ENCODE measurements around the gene DNAH11.

Gene DNAH11

DNA sequence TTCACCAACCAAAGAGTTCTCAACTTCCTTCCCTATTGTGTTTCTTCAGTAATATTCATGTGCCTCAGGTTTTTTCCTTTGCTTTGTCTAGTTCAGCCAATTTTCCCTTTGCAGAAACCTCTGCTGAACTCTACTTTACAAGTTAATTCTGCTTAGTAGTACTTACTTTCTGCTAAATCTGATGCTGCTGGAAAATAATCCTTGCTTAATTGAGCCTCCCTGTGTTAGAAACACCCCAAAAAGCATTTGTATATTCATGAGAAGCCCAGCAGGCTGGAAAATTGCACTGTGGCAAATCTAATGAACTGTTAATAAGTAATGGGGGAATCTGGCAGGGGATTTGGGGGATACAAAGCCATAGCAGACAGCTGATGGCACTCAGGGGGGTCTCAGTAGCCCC lies 324.4 kb downstream of the DNAH11 start:
- H3K27ac ChIP-seq (replicated peaks) = no peak overlapping the region
- TF ChIP-seq CTCF (IDR thresholded peaks at IDR 0.05; ENCODE audit: insufficient read depth, low read length) (no peak), SPI1 (IDR thresholded peaks at IDR 0.05; ENCODE audit: borderline replicate concordance, low read depth) (no peak), GABPA (IDR thresholded peaks at IDR 0.05; ENCODE audit: low read depth) (no peak), REST (IDR thresholded peaks at IDR 0.05; ENCODE audit: insufficient replicate concordance, low read depth) (no peak), POLR2AphosphoS5 (IDR thresholded peaks at IDR 0.05; ENCODE audit: low read depth) (no peak)
- no peak for DNase-seq (ENCODE audit: low read depth in 1 of 2, low spot score in 1 of 2)

DNA sequence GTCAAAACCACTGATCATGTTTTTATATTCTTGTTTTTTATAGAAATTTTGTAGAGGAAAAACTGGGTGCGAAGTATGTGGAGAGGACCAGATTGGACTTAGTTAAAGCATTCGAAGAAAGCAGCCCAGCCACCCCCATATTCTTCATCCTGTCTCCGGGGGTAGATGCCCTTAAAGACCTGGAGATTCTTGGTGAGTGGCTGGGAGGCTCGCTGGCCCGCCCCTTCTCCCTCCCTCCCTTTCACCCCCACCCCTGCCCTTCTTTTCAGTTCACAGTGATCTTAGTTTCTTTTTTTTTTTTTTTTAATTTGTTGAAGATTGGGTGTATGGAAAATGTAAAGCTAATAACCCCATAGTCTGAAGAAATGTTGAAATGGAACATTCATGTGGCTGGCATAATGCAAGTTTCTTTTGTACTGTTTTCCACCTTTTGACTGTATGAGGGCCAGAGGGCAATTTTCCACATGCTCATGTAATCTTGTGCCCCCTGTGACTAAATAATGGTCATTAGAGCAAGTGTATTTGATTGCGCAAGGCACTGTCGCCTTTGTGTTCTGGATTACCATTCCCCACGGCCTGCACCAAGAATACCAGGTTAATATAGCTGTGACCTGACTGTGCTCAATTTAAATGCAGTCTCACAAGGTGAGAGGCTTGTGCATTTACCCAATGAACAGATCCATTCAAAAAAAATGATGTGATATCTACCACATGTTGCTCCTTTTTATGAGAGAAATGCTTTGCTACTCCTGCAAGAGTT lies 325.2 kb downstream of the DNAH11 start:
- Histone ChIP-seq H3K27ac (replicated peaks) (no peak overlapping the region), H3K4me3 (replicated peaks; ENCODE audit: insufficient read depth, low read length) (no peak overlapping the region), H3K27me3 (ENCODE audit: insufficient read depth, poor library complexity, severe bottlenecking) (no peaks in the 10 kb centered on the region)
- no peak for TF ChIP-seq REST (IDR thresholded peaks at IDR 0.05; ENCODE audit: insufficient replicate concordance, low read depth)
- no peak for TF ChIP-seq POLR2AphosphoS5 (IDR thresholded peaks at IDR 0.05; ENCODE audit: low read depth)
- no peak for TF ChIP-seq SPI1 (IDR thresholded peaks at IDR 0.05; ENCODE audit: borderline replicate concordance, low read depth)
- TF ChIP-seq CTCF (IDR thresholded peaks at IDR 0.05; ENCODE audit: insufficient read depth, low read length) = no peak
- no peak for TF ChIP-seq GABPA (IDR thresholded peaks at IDR 0.05; ENCODE audit: low read depth)
- no peak for DNase-seq (ENCODE audit: low read depth in 1 of 2, low spot score in 1 of 2)

More for the DNA sequence above, 324.4 kb downstream of the DNAH11 start:
- no peak overlapping the region for H3K4me3 ChIP-seq (replicated peaks; ENCODE audit: insufficient read depth, low read length)
- H3K27me3 ChIP-seq (ENCODE audit: insufficient read depth, poor library complexity, severe bottlenecking) = no peaks in the 10 kb centered on the region

- DNase-seq (ENCODE audit: low read depth in 1 of 2, low spot score in 1 of 2) = no peak
- Histone ChIP-seq H3K4me3 (replicated peaks; ENCODE audit: insufficient read depth, low read length) (no peak overlapping the region), H3K27ac (replicated peaks) (no peak overlapping the region), H3K27me3 (ENCODE audit: insufficient read depth, poor library complexity, severe bottlenecking) (no peaks in the 10 kb centered on the region)
- no peak for TF ChIP-seq SPI1 (IDR thresholded peaks at IDR 0.05; ENCODE audit: borderline replicate concordance, low read depth)
- TF ChIP-seq POLR2AphosphoS5 (IDR thresholded peaks at IDR 0.05; ENCODE audit: low read depth) = no peak
- TF ChIP-seq CTCF (IDR thresholded peaks at IDR 0.05; ENCODE audit: insufficient read depth, low read length) = no peak
- no peak for TF ChIP-seq REST (IDR thresholded peaks at IDR 0.05; ENCODE audit: insufficient replicate concordance, low read depth)
- TF ChIP-seq GABPA (IDR thresholded peaks at IDR 0.05; ENCODE audit: low read depth) = no peak
Observed at GRCh38 chr7:21868576-21868850, 325.7 kb downstream of the DNAH11 start.
